Subcutaneous adipose tissue (tissue), 4 donors: ENCODE results near the gene TNIK. TPM values are rescaled to one million over a fixed set of nuclear protein-coding genes. Genes with fewer than 3 reads are reported as not detected.

Source experiments
- CTCF ChIP-seq: fragments of 450-650 bp; IDR thresholded peaks from one replicate; pipeline ENCODE4 v1.5.1; 2016; ENCODE audit warnings: low read depth, mild to moderate bottlenecking, control low read depth, antibody characterized with exemption, moderate library complexity
- total RNA-seq, 4 donors: library from RNA; depleted of rRNA; stranded (reverse); fragments of >200 nt; gene quantifications; one replicate each; pipeline ENCODE4 v1.1.0, GENCODE V29; 2016

TNIK gene
- total RNA-seq, 4 donors from 2014 or later, result 1.5 to 11.7 (median 1.9) TPM

GRCh38 chr3:171295484-171296373 is 164.5 kb downstream of the TNIK start:
- TF ChIP-seq CTCF, result no peak

- no peak for TF ChIP-seq CTCF
Measured at GRCh38 chr3:171293142-171293782, 166.9 kb downstream of the TNIK start.

- no peak for TF ChIP-seq CTCF
Measured at GRCh38 chr3:171290680-171291079, 169.5 kb downstream of the TNIK start.

GRCh38 chr3:171289291-171289690 is 170.9 kb downstream of the TNIK start:
- TF ChIP-seq CTCF, result no peak

GRCh38 chr3:171286580-171287249 is 173.5 kb downstream of the TNIK start:
- TF ChIP-seq CTCF, result no peak

- no peak for TF ChIP-seq CTCF
Measured at GRCh38 chr3:171285287-171285686, 174.9 kb downstream of the TNIK start.
